Measurements from ENCODE around the gene TSPAN18. TPM values are rescaled to one million over a fixed set of nuclear protein-coding genes. Genes with fewer than 3 reads are reported as not detected.

TSPAN18 gene
- total and polyA plus RNA-seq, 10 of the 15 experiments (the other 5 are each of a cell fraction or from before 2014, with no cell fraction given), result 0.02 to 0.77 (median 0.13) TPM; not detected in 1

- intact Hi-C loops (cut with micrococcal nuclease; ENCODE audit: unreplicated experiment), result no loop called here
- TF ChIP-seq KDM1A (IDR thresholded peaks at IDR 0.05; ENCODE audit: borderline replicate concordance) (no peak), KAT2A (conservative IDR thresholded peaks at IDR 0.05; ENCODE audit: control insufficient read depth, low read depth, low read length) (no peak), TBL1XR1 (IDR thresholded peaks at IDR 0.05; ENCODE audit: low read depth, low read length) (no peak), EED (IDR thresholded peaks at IDR 0.05; ENCODE audit: low read depth) (no peak), ZNF217 (IDR thresholded peaks at IDR 0.05) (no peak), CBX3 (IDR thresholded peaks at IDR 0.05; ENCODE audit: borderline replicate concordance, low read depth) (no peak), HDGF (IDR thresholded peaks at IDR 0.05) (no peak), MYB (IDR thresholded peaks at IDR 0.05; ENCODE audit: borderline replicate concordance, low read depth, low read length) (no peak), POLR2AphosphoS2 (IDR thresholded peaks at IDR 0.05; ENCODE audit: low read depth, low read length) (no peak), SMAD5 (IDR thresholded peaks at IDR 0.05; ENCODE audit: low read depth) (no peak), ESRRA (IDR thresholded peaks at IDR 0.05; ENCODE audit: low read length) (no peak), CHD1 (IDR thresholded peaks at IDR 0.05; ENCODE audit: low read depth, low read length) (no peak), PBX3 (IDR thresholded peaks at IDR 0.05; ENCODE audit: insufficient replicate concordance, low read depth, low read length) (peak; percentile 91), RUNX3 (IDR thresholded peaks at IDR 0.05; ENCODE audit: low read length) (no peak), SP1 (IDR thresholded peaks at IDR 0.05; ENCODE audit: low read depth, low read length) (peak; percentile 68), BACH1 (IDR thresholded peaks at IDR 0.05; ENCODE audit: borderline replicate concordance) (no peak), TARDBP (IDR thresholded peaks at IDR 0.05; ENCODE audit: borderline replicate concordance) (no peak), SREBF1 (IDR thresholded peaks at IDR 0.05; ENCODE audit: low read length) (no peak), RAD51 (IDR thresholded peaks at IDR 0.05) (no peak), RELA (IDR thresholded peaks at IDR 0.05; ENCODE audit: borderline replicate concordance, partially characterized antibody) (no peak), RFX5 (IDR thresholded peaks at IDR 0.05; ENCODE audit: low read depth, low read length) (no peak), SUPT20H (IDR thresholded peaks at IDR 0.05; ENCODE audit: borderline replicate concordance, control insufficient read depth, low read depth, low read length) (no peak)
- TF ChIP-seq, protein P1, sequence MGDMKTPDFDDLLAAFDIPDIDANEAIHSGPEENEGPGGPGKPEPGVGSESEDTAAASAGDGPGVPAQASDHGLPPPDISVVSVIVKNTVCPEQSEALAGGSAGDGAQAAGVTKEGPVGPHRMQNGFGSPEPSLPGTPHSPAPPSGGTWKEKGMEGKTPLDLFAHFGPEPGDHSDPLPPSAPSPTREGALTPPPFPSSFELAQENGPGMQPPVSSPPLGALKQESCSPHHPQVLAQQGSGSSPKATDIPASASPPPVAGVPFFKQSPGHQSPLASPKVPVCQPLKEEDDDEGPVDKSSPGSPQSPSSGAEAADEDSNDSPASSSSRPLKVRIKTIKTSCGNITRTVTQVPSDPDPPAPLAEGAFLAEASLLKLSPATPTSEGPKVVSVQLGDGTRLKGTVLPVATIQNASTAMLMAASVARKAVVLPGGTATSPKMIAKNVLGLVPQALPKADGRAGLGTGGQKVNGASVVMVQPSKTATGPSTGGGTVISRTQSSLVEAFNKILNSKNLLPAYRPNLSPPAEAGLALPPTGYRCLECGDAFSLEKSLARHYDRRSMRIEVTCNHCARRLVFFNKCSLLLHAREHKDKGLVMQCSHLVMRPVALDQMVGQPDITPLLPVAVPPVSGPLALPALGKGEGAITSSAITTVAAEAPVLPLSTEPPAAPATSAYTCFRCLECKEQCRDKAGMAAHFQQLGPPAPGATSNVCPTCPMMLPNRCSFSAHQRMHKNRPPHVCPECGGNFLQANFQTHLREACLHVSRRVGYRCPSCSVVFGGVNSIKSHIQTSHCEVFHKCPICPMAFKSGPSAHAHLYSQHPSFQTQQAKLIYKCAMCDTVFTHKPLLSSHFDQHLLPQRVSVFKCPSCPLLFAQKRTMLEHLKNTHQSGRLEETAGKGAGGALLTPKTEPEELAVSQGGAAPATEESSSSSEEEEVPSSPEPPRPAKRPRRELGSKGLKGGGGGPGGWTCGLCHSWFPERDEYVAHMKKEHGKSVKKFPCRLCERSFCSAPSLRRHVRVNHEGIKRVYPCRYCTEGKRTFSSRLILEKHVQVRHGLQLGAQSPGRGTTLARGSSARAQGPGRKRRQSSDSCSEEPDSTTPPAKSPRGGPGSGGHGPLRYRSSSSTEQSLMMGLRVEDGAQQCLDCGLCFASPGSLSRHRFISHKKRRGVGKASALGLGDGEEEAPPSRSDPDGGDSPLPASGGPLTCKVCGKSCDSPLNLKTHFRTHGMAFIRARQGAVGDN (IDR thresholded peaks at IDR 0.05), result no peak
Observed at GRCh38 chr11:44899959-44900358, 173.2 kb downstream of the TSPAN18 start.

More at GRCh38 chr11:44899959-44900358, 173.2 kb downstream of the TSPAN18 start:
- BruUV-seq (replicated peaks), result no TSS peak
- Histone ChIP-seq H3K4me3 (no peak overlapping the region), H3K36me3 (ENCODE audit: control insufficient read depth in 2 of 2, insufficient read depth in 2 of 2, low read length in 1 of 2) (no peaks in the 10 kb centered on the region), H3K4me2 (ENCODE audit: control insufficient read depth, insufficient read depth) (no peak overlapping the region), H3K27me3 (replicated peaks in 1 of 2; ENCODE audit: control insufficient read depth in 2 of 2, insufficient read depth in 2 of 2, low read length in 1 of 2) (no peaks in the 10 kb centered on the region; a peak in 2 of 4 replicates), H3K79me2 (ENCODE audit: control insufficient read depth, insufficient read depth, low read length) (no peaks in the 10 kb centered on the region), H3K9ac (ENCODE audit: control insufficient read depth, insufficient read depth, low read length) (no peak overlapping the region), H2AFZ (ENCODE audit: control insufficient read depth, low read depth, low read length) (no peak overlapping the region), H3K9me3 (replicated peaks; ENCODE audit: control insufficient read depth, insufficient read depth, low read length) (no peaks in the 10 kb centered on the region; the same call in 2 of the 3 replicates), H3K27ac (ENCODE audit: control insufficient read depth, insufficient read depth) (no peak overlapping the region), H4K20me1 (ENCODE audit: control insufficient read depth, insufficient read depth) (no peaks in the 10 kb centered on the region), H3K4me1 (ENCODE audit: control insufficient read depth, insufficient read depth, low read length) (no peaks in the 10 kb centered on the region)
- DNase-seq (ENCODE audit: low read depth, low spot score), result peak; percentile 11
- ChIA-PET CTCF (interaction anchor here (0.7 to 1.3 kb wide), 3 partner anchors 12 to 175 kb away, joined by 3 to 4 read pairs (median 3); no protein-coding TSS in a partner anchor), SMC1A (ENCODE audit: uncharacterized antibody, unreplicated experiment) (no interaction called here), POLR2A (no interaction called here), RAD21 (ENCODE audit: unreplicated experiment) (interaction anchor here (0.7 kb wide), 1 partner anchor 153 kb away, joined by 3 read pairs; no protein-coding TSS in a partner anchor)
- in situ Hi-C loops (cut with MboI), result no loop called here
- no peak for FAIRE-seq
- 12% methylated on average over 3 of the region's 3 CpGs for WGBS (ENCODE audit: insufficient coverage, insufficient replicate concordance, low lambda C conversion rate, missing lambda C conversion rate)
- ATAC-seq, result peak; percentile 79
